ENCODE measurements around the gene TGDS.

Gene TGDS

GRCh38 chr13:94585543-94586101 is 10.3 kb downstream of the TGDS start:
- no peak for TF ChIP-seq ZNF274 (IDR thresholded peaks at IDR 0.05; ENCODE audit: low read depth, low read length)

GRCh38 chr13:94583926-94584325 is 12.0 kb downstream of the TGDS start:
- TF ChIP-seq ZNF274 (IDR thresholded peaks at IDR 0.05; ENCODE audit: low read depth, low read length), result no peak

More at GRCh38 chr13:94585543-94586101, 10.3 kb downstream of the TGDS start:
- no peak overlapping the region for H3K4me3 ChIP-seq (ENCODE audit: low read length)

GRCh38 chr13:94579063-94579462 is 16.9 kb downstream of the TGDS start:
- TF ChIP-seq ZNF274 (IDR thresholded peaks at IDR 0.05; ENCODE audit: low read depth, low read length), result no peak
- no peak overlapping the region for H3K4me3 ChIP-seq (ENCODE audit: low read length)

More at GRCh38 chr13:94583926-94584325, 12.0 kb downstream of the TGDS start:
- H3K4me3 ChIP-seq (ENCODE audit: low read length), result no peak overlapping the region

- no peak overlapping the region for H3K4me3 ChIP-seq (ENCODE audit: low read length)
- no peak for TF ChIP-seq ZNF274 (IDR thresholded peaks at IDR 0.05; ENCODE audit: low read depth, low read length)
These were observed 26.3 kb downstream of the TGDS start for GRCh38 chr13:94569615-94570014.

GRCh38 chr13:94568443-94568842 is 27.5 kb downstream of the TGDS start:
- no peak for TF ChIP-seq ZNF274 (IDR thresholded peaks at IDR 0.05; ENCODE audit: low read depth, low read length)
- H3K4me3 ChIP-seq (ENCODE audit: low read length), result no peak overlapping the region

GRCh38 chr13:94567581-94567980 is 28.4 kb downstream of the TGDS start:
- no peak for TF ChIP-seq ZNF274 (IDR thresholded peaks at IDR 0.05; ENCODE audit: low read depth, low read length)
- H3K4me3 ChIP-seq (ENCODE audit: low read length), result no peak overlapping the region

GRCh38 chr13:94561126-94561525 is 34.8 kb downstream of the TGDS start:
- no peak for TF ChIP-seq ZNF274 (IDR thresholded peaks at IDR 0.05; ENCODE audit: low read depth, low read length)
- no peak overlapping the region for H3K4me3 ChIP-seq (ENCODE audit: low read length)

GRCh38 chr13:94560116-94560515 is 35.8 kb downstream of the TGDS start:
- no peak overlapping the region for H3K4me3 ChIP-seq (ENCODE audit: low read length)
- no peak for TF ChIP-seq ZNF274 (IDR thresholded peaks at IDR 0.05; ENCODE audit: low read depth, low read length)

GRCh38 chr13:94559222-94559795 is 36.6 kb downstream of the TGDS start:
- no peak overlapping the region for H3K4me3 ChIP-seq (ENCODE audit: low read length)
- TF ChIP-seq ZNF274 (IDR thresholded peaks at IDR 0.05; ENCODE audit: low read depth, low read length), result no peak

GRCh38 chr13:94558716-94559115 is 37.2 kb downstream of the TGDS start:
- no peak for TF ChIP-seq ZNF274 (IDR thresholded peaks at IDR 0.05; ENCODE audit: low read depth, low read length)
- no peak overlapping the region for H3K4me3 ChIP-seq (ENCODE audit: low read length)

GRCh38 chr13:94557684-94558235 is 38.2 kb downstream of the TGDS start:
- H3K4me3 ChIP-seq (ENCODE audit: low read length), result no peak overlapping the region
- no peak for TF ChIP-seq ZNF274 (IDR thresholded peaks at IDR 0.05; ENCODE audit: low read depth, low read length)

GRCh38 chr13:94556621-94557020 is 39.3 kb downstream of the TGDS start:
- TF ChIP-seq ZNF274 (IDR thresholded peaks at IDR 0.05; ENCODE audit: low read depth, low read length), result no peak
- H3K4me3 ChIP-seq (ENCODE audit: low read length), result no peak overlapping the region

- no peak for TF ChIP-seq ZNF274 (IDR thresholded peaks at IDR 0.05; ENCODE audit: low read depth, low read length)
- H3K4me3 ChIP-seq (ENCODE audit: low read length), result no peak overlapping the region
These were observed 39.9 kb downstream of the TGDS start for GRCh38 chr13:94556041-94556440.

- H3K4me3 ChIP-seq (ENCODE audit: low read length), result no peak overlapping the region
- TF ChIP-seq ZNF274 (IDR thresholded peaks at IDR 0.05; ENCODE audit: low read depth, low read length), result no peak
These were observed 42.2 kb downstream of the TGDS start for GRCh38 chr13:94553766-94554165.

- H3K4me3 ChIP-seq (ENCODE audit: low read length), result no peak overlapping the region
- TF ChIP-seq ZNF274 (IDR thresholded peaks at IDR 0.05; ENCODE audit: low read depth, low read length), result no peak
These were observed 43.9 kb downstream of the TGDS start for GRCh38 chr13:94552095-94552494.
